NCI-H2227 (cell line): Measurements from ENCODE around the gene PROM2.

Experiments used
- DNase-seq: peaks from one replicate; lab custom pipeline; 2025; ENCODE audit not compliant: unreplicated experiment; lab: John Stamatoyannopoulos, UW

PROM2 gene

GRCh38 chr2:95307036-95307435 lies 32.8 kb downstream of the PROM2 start:
- DNase-seq = no peak

GRCh38 chr2:95307878-95308277 lies 33.6 kb downstream of the PROM2 start:
- DNase-seq = no peak

GRCh38 chr2:95308426-95308990 lies 34.3 kb downstream of the PROM2 start:
- DNase-seq = no peak

GRCh38 chr2:95309599-95309998 lies 35.4 kb downstream of the PROM2 start:
- no peak for DNase-seq

GRCh38 chr2:95310216-95310615 lies 36.0 kb downstream of the PROM2 start:
- DNase-seq = no peak

GRCh38 chr2:95310651-95311050 lies 36.4 kb downstream of the PROM2 start:
- DNase-seq = no peak

- no peak for DNase-seq
Observed at GRCh38 chr2:95311815-95312542, 37.7 kb downstream of the PROM2 start.

GRCh38 chr2:95312543-95313201 lies 38.4 kb downstream of the PROM2 start:
- DNase-seq = no peak

- no peak for DNase-seq
Observed at GRCh38 chr2:95313296-95314131, 39.3 kb downstream of the PROM2 start.

GRCh38 chr2:95314598-95314963 lies 40.3 kb downstream of the PROM2 start:
- no peak for DNase-seq

GRCh38 chr2:95314964-95315611 lies 40.8 kb downstream of the PROM2 start:
- DNase-seq = no peak

GRCh38 chr2:95315801-95316411 lies 41.7 kb downstream of the PROM2 start:
- DNase-seq = no peak

- no peak for DNase-seq
Observed at GRCh38 chr2:95316466-95317122, 42.3 kb downstream of the PROM2 start.

- DNase-seq = no peak
Observed at GRCh38 chr2:95317123-95317500, 42.9 kb downstream of the PROM2 start.

GRCh38 chr2:95317665-95318425 lies 43.6 kb downstream of the PROM2 start:
- no peak for DNase-seq

- DNase-seq = no peak
Observed at GRCh38 chr2:95318431-95319220, 44.4 kb downstream of the PROM2 start.

- DNase-seq = no peak
Observed at GRCh38 chr2:95319481-95320343, 45.5 kb downstream of the PROM2 start.

- DNase-seq = no peak
Observed at GRCh38 chr2:95320344-95320712, 46.1 kb downstream of the PROM2 start.
